Measurements from ENCODE around the gene SLC6A19. TPM values are rescaled to one million over a fixed set of nuclear protein-coding genes. Genes with fewer than 3 reads are reported as not detected.

The SLC6A19 gene
- total and polyA plus RNA-seq, 2 of the 13 experiments (the other 11 are each of a cell fraction or from before 2014, with no cell fraction given), result 0.02 TPM; not detected in 1

DNA sequence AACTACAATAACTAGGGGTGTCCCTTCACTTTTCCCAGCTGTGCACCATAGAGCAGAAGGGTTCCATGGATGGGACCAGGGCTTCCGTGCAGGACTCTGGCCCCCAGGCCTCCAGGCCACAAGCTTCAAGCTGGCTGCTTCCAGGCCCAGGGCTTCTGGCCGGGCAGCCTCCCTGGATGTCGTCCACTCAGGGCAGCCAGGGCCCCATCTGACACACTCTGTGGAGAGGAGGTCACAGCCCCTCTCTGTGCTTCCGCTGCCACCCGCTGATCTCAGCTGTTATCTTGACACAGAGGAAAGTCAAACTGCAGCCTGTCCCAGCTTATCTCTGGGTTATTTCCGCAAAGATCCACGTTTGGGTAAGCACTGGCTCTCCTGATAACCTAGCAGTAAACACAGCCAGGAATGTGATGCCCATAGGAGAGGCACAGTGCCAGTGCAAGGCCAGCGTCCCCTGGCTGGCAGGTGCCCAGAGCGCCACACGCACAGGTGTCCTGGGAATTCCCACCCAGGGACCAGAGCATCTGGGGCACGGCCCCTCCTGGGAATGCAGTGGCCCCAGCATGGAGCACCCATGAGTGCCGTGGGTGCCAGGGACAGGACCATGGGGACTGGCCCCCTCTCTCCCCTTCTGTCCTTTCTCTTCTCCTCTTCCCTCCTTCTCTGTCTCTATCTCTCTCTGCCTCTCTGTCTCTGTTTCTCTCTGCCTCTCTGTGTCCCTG lies 15.6 kb upstream of the SLC6A19 start (continued):
- 0 out of 2 replicates have a peak, but pooled peaks have one; percentile 81 for TF ChIP-seq SNAPC2 (CRISPR knock-in tag; IDR thresholded peaks at IDR 0.05)
- peak; percentile 87 for TF ChIP-seq HDAC2 (CRISPR knock-in tag; IDR thresholded peaks at IDR 0.05)
- peak; percentile 86 for TF ChIP-seq ZFX (CRISPR knock-in tag; IDR thresholded peaks at IDR 0.05; ENCODE audit: low read depth)
- TF ChIP-seq, protein P1, sequence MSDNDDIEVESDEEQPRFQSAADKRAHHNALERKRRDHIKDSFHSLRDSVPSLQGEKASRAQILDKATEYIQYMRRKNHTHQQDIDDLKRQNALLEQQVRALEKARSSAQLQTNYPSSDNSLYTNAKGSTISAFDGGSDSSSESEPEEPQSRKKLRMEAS (IDR thresholded peaks at IDR 0.05), result peak; percentile 45; the same call in 1 of the 2 replicates
- peak; percentile 68; the same call in 1 of the 2 replicates for TF ChIP-seq KLF12 (CRISPR knock-in tag; IDR thresholded peaks at IDR 0.05; ENCODE audit: borderline replicate concordance)
- TF ChIP-seq, protein P2, sequence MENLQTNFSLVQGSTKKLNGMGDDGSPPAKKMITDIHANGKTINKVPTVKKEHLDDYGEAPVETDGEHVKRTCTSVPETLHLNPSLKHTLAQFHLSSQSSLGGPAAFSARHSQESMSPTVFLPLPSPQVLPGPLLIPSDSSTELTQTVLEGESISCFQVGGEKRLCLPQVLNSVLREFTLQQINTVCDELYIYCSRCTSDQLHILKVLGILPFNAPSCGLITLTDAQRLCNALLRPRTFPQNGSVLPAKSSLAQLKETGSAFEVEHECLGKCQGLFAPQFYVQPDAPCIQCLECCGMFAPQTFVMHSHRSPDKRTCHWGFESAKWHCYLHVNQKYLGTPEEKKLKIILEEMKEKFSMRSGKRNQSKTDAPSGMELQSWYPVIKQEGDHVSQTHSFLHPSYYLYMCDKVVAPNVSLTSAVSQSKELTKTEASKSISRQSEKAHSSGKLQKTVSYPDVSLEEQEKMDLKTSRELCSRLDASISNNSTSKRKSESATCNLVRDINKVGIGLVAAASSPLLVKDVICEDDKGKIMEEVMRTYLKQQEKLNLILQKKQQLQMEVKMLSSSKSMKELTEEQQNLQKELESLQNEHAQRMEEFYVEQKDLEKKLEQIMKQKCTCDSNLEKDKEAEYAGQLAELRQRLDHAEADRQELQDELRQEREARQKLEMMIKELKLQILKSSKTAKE (CRISPR knock-in tag; IDR thresholded peaks at IDR 0.05; ENCODE audit: borderline replicate concordance), result peak; percentile 84; the same call in 1 of the 2 replicates
- peak; percentile 79; the same call in 1 of the 2 replicates for TF ChIP-seq ZNF12 (CRISPR knock-in tag; IDR thresholded peaks at IDR 0.05)
- TF ChIP-seq SP5 (CRISPR knock-in tag; IDR thresholded peaks at IDR 0.05; ENCODE audit: borderline replicate concordance, low read depth), result peak; percentile 73
- peak; percentile 32; the same call in 1 of the 2 replicates for TF ChIP-seq ZNF580 (CRISPR knock-in tag; IDR thresholded peaks at IDR 0.05; ENCODE audit: borderline replicate concordance, low read depth)
- TF ChIP-seq ZNF331 (CRISPR knock-in tag; IDR thresholded peaks at IDR 0.05), result peak; percentile 52; the same call in 1 of the 2 replicates
- peak; percentile 87 for TF ChIP-seq PPARG (CRISPR knock-in tag; conservative IDR thresholded peaks at IDR 0.05)
- TF ChIP-seq ZNF230 (CRISPR knock-in tag; IDR thresholded peaks at IDR 0.05), result peak; percentile 83
- peak; percentile 42; the same call in 1 of the 2 replicates for TF ChIP-seq YEATS4 (CRISPR knock-in tag; IDR thresholded peaks at IDR 0.05; ENCODE audit: borderline replicate concordance)
- 0 out of 2 replicates have a peak, but pooled peaks have one; percentile 24 for TF ChIP-seq HMG20B (CRISPR knock-in tag; conservative IDR thresholded peaks at IDR 0.05)
- TF ChIP-seq, protein P3, sequence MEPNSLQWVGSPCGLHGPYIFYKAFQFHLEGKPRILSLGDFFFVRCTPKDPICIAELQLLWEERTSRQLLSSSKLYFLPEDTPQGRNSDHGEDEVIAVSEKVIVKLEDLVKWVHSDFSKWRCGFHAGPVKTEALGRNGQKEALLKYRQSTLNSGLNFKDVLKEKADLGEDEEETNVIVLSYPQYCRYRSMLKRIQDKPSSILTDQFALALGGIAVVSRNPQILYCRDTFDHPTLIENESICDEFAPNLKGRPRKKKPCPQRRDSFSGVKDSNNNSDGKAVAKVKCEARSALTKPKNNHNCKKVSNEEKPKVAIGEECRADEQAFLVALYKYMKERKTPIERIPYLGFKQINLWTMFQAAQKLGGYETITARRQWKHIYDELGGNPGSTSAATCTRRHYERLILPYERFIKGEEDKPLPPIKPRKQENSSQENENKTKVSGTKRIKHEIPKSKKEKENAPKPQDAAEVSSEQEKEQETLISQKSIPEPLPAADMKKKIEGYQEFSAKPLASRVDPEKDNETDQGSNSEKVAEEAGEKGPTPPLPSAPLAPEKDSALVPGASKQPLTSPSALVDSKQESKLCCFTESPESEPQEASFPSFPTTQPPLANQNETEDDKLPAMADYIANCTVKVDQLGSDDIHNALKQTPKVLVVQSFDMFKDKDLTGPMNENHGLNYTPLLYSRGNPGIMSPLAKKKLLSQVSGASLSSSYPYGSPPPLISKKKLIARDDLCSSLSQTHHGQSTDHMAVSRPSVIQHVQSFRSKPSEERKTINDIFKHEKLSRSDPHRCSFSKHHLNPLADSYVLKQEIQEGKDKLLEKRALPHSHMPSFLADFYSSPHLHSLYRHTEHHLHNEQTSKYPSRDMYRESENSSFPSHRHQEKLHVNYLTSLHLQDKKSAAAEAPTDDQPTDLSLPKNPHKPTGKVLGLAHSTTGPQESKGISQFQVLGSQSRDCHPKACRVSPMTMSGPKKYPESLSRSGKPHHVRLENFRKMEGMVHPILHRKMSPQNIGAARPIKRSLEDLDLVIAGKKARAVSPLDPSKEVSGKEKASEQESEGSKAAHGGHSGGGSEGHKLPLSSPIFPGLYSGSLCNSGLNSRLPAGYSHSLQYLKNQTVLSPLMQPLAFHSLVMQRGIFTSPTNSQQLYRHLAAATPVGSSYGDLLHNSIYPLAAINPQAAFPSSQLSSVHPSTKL (CRISPR knock-in tag; IDR thresholded peaks at IDR 0.05), result peak; percentile 58
- TF ChIP-seq ZNF574 (CRISPR knock-in tag; IDR thresholded peaks at IDR 0.05), result peak; percentile 65
- peak; percentile 52; the same call in 1 of the 2 replicates for TF ChIP-seq ERF (CRISPR knock-in tag; IDR thresholded peaks at IDR 0.05)
- TF ChIP-seq ZBTB7A (CRISPR knock-in tag; IDR thresholded peaks at IDR 0.05), result peak; percentile 57
- no peak for TF ChIP-seq PAF1 (CRISPR knock-in tag; IDR thresholded peaks at IDR 0.05)
- no peak for TF ChIP-seq ZFP36L2 (CRISPR knock-in tag; IDR thresholded peaks at IDR 0.05)
- peak; percentile 70; the same call in 1 of the 2 replicates for TF ChIP-seq TSC22D2 (CRISPR knock-in tag; IDR thresholded peaks at IDR 0.05; ENCODE audit: borderline replicate concordance)

Measured in HepG2 (cell line).